Parathyroid adenoma (tissue), 2 donors: ENCODE measurements around the gene CORO2A.

Experiments used
- H2AFZ ChIP-seq: fragments of 300-600 bp; sonication (generic); one replicate; pipeline ENCODE4 v1.7.0; 2017; ENCODE audit warnings: antibody characterized with exemption, mild to moderate bottlenecking
- H3K27ac ChIP-seq: fragments of 300-600 bp; sonication (generic); one replicate; pipeline ENCODE4 v1.7.0; 2017
- H3K27me3 ChIP-seq: fragments of 300-600 bp; sonication (generic); one replicate; pipeline ENCODE4 v1.7.0; 2017; ENCODE audit warnings: low read length; ENCODE audit not compliant: control insufficient read depth, insufficient read depth
- H3K36me3 ChIP-seq: fragments of 300-600 bp; sonication (generic); one replicate; pipeline ENCODE4 v1.7.0; 2017; ENCODE audit warnings: low read length; ENCODE audit not compliant: control insufficient read depth, insufficient read depth
- H3K4me1 ChIP-seq: fragments of 300-600 bp; sonication (generic); one replicate; pipeline ENCODE4 v1.7.0; 2017; ENCODE audit warnings: control low read depth
- H3K4me2 ChIP-seq: fragments of 300-600 bp; sonication (generic); one replicate; pipeline ENCODE4 v1.7.0; 2017; ENCODE audit warnings: low read length
- H3K4me3 ChIP-seq: fragments of 300-600 bp; sonication (generic); one replicate; pipeline ENCODE4 v1.7.0; 2017; ENCODE audit warnings: low read depth, low read length
- H3K79me2 ChIP-seq: fragments of 300-600 bp; sonication (generic); one replicate; pipeline ENCODE4 v1.7.0; 2017; ENCODE audit warnings: control low read depth
- H3K9ac ChIP-seq: fragments of 300-600 bp; sonication (generic); one replicate; pipeline ENCODE4 v1.7.0; 2017; ENCODE audit warnings: mild to moderate bottlenecking
- H3K9me3 ChIP-seq: fragments of 300-600 bp; sonication (generic); one replicate; pipeline ENCODE4 v1.7.0; 2017; ENCODE audit warnings: low read length; ENCODE audit not compliant: control insufficient read depth
- CTCF ChIP-seq: fragments of 300-600 bp; sonication (generic); IDR thresholded peaks from one replicate; pipeline ENCODE4 v1.7.0; 2017; ENCODE audit warnings: antibody characterized with exemption, mild to moderate bottlenecking
- donor health status: primary hyperparathyroidism.

The CORO2A gene

GRCh38 chr9:98185021-98185567 lies 7.3 kb downstream of the CORO2A start:
- TF ChIP-seq CTCF: no peak
- H3K9me3 ChIP-seq: no peaks in the 10 kb centered on the region
- no peaks in the 10 kb centered on the region for H3K27me3 ChIP-seq
- no peaks in the 10 kb centered on the region for H3K79me2 ChIP-seq
- no peak overlapping the region for H3K4me3 ChIP-seq
- H2AFZ ChIP-seq: no peak overlapping the region
- no peaks in the 10 kb centered on the region for H3K4me1 ChIP-seq
- H3K36me3 ChIP-seq: no peaks in the 10 kb centered on the region
- no peak overlapping the region for H3K9ac ChIP-seq
- H3K27ac ChIP-seq: no peak overlapping the region
- no peak overlapping the region for H3K4me2 ChIP-seq

GRCh38 chr9:98184326-98184725 lies 8.1 kb downstream of the CORO2A start:
- no peak overlapping the region for H3K4me3 ChIP-seq
- no peak for TF ChIP-seq CTCF
- no peaks in the 10 kb centered on the region for H3K27me3 ChIP-seq
- no peak overlapping the region for H3K27ac ChIP-seq
- no peaks in the 10 kb centered on the region for H3K4me1 ChIP-seq
- no peak overlapping the region for H3K9ac ChIP-seq
- H3K9me3 ChIP-seq: no peaks in the 10 kb centered on the region
- H3K4me2 ChIP-seq: no peak overlapping the region
- no peaks in the 10 kb centered on the region for H3K36me3 ChIP-seq
- no peaks in the 10 kb centered on the region for H3K79me2 ChIP-seq
- no peak overlapping the region for H2AFZ ChIP-seq

GRCh38 chr9:98182889-98183599 lies 9.4 kb downstream of the CORO2A start:
- Histone ChIP-seq H3K36me3 (no peaks in the 10 kb centered on the region), H3K4me3 (no peak overlapping the region), H3K79me2 (no peaks in the 10 kb centered on the region), H3K27me3 (no peaks in the 10 kb centered on the region), H3K4me2 (no peak overlapping the region), H2AFZ (no peak overlapping the region), H3K4me1 (no peaks in the 10 kb centered on the region), H3K9ac (no peak overlapping the region), H3K27ac (no peak overlapping the region), H3K9me3 (no peaks in the 10 kb centered on the region)
- no peak for TF ChIP-seq CTCF

GRCh38 chr9:98182069-98182820 lies 10.2 kb downstream of the CORO2A start:
- no peaks in the 10 kb centered on the region for H3K4me1 ChIP-seq
- TF ChIP-seq CTCF: no peak
- H3K4me2 ChIP-seq: no peak overlapping the region

More at GRCh38 chr9:98182069-98182820, 10.2 kb downstream of the CORO2A start:
- Histone ChIP-seq H3K9ac (no peak overlapping the region), H3K27ac (no peak overlapping the region), H3K36me3 (no peaks in the 10 kb centered on the region), H3K27me3 (no peaks in the 10 kb centered on the region), H3K79me2 (no peaks in the 10 kb centered on the region), H2AFZ (no peak overlapping the region), H3K9me3 (no peaks in the 10 kb centered on the region), H3K4me3 (no peak overlapping the region)
